ENCODE data around the gene MALRD1.
"Not testable (repeated sequence)": the region's sequence is repeated elsewhere in the genome, so short reads cannot be mapped to it uniquely, and the experiment has no call there.

MALRD1 gene

DNA sequence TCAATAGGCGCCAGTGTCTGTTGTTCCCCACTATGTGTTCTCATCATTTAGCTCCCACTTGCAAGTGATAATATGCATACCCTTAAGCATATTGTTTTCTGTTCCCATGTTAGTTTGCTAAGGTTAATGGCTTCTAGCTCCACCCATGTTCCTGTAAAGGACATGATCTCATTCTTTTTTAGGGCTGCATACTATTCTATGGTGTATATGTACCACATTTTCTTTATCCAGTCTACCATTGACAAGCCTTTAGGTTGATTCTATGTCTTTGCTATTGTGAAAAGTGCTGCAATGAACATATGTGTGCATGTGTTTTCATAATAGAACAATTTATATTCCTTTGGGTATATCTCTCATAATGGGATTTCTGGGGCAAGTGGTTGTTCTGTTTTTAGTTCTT, 689.8 kb downstream of the MALRD1 start:
- H3K4me3 ChIP-seq, result no peak overlapping the region
- H4K20me1 ChIP-seq, result no peaks in the 10 kb centered on the region
- no peak overlapping the region for H3K9ac ChIP-seq
- H3K27me3 ChIP-seq, result no peaks in the 10 kb centered on the region
- TF ChIP-seq Cebpa-rat (IDR thresholded peaks at IDR 0.05), result no peak
- peaks cover 0 to 14% (median 0%) of the 10 kb centered on the region in 11 experiments; a peak in 4 of 22 replicates for H3K9me3 ChIP-seq (replicated peaks in 1 of 11)
- H3K27ac ChIP-seq, result no peak overlapping the region
- no peaks in the 10 kb centered on the region for H3K36me3 ChIP-seq
- H3K4me2 ChIP-seq, result no peak overlapping the region
- H3K4me1 ChIP-seq, result no peaks in the 10 kb centered on the region

GRCh38 chr10:19739232-19739631, 690.6 kb downstream of the MALRD1 start:
- not testable (repeated sequence) for H3K27ac ChIP-seq, H3K4me1 ChIP-seq, H3K4me2 ChIP-seq, H4K20me1 ChIP-seq, H3K9ac ChIP-seq, H3K4me3 ChIP-seq, H3K27me3 ChIP-seq, H3K36me3 ChIP-seq
- peaks cover 0 to 14% (median 0%) of the 10 kb centered on the region in 11 experiments; a peak in 4 of 22 replicates for H3K9me3 ChIP-seq (replicated peaks in 1 of 11)

- not testable (repeated sequence) for H3K36me3 ChIP-seq; H3K9ac ChIP-seq; H4K20me1 ChIP-seq; H3K4me1 ChIP-seq; H3K4me3 ChIP-seq; H3K4me2 ChIP-seq; H3K27ac ChIP-seq; H3K27me3 ChIP-seq; H3K9me3 ChIP-seq (replicated peaks in 1 of 11)
Measured at GRCh38 chr10:19742144-19742543, 693.5 kb downstream of the MALRD1 start.

GRCh38 chr10:19745672-19746071, 697.1 kb downstream of the MALRD1 start:
- H3K36me3 ChIP-seq, result no peaks in the 10 kb centered on the region
- H3K9ac ChIP-seq, result no peak overlapping the region
- H3K4me2 ChIP-seq, result no peak overlapping the region
- H3K27ac ChIP-seq, result no peak overlapping the region
- H3K27me3 ChIP-seq, result no peaks in the 10 kb centered on the region
- H3K4me3 ChIP-seq, result no peak overlapping the region
- H4K20me1 ChIP-seq, result no peaks in the 10 kb centered on the region
- no peak for TF ChIP-seq Cebpa-rat (IDR thresholded peaks at IDR 0.05)
- H3K4me1 ChIP-seq, result peaks cover 0 to 13% (median 0%) of the 10 kb centered on the region in 10 experiments; a peak in 4 of 20 replicates
- no peaks in the 10 kb centered on the region for H3K9me3 ChIP-seq (replicated peaks in 1 of 11)

DNA sequence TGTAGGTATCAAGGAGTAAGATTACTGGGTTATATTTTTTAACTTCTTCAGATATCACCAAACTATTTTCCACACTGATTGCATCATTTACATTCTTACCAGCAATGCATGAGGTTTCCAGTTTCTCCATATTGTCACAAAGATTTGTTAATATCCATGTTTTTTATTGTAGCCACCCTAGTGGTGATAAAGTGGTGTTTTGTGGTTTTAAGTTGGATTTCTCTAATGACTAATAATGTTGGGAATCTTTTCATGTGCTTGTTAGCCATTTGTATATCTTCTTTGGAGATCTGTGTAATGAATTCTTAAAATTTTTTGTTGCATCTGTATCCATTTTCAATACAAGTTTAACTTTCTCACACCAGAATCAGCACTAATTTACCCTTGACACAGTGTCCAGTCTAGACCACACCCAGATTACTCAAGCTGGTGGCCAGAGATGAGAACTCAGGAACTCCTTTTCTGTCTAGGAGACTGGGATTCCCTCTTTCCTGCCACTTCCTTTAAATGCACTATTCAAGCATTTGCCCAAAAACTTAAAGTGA, 700.7 kb downstream of the MALRD1 start:
- Histone ChIP-seq H3K4me2 (peak overlapping the region in 2 of 11 experiments; percentile 32 to 70; a peak in 3 of 22 replicates), H3K9me3 (replicated peaks in 1 of 11) (no peaks in the 10 kb centered on the region), H4K20me1 (no peaks in the 10 kb centered on the region), H3K4me3 (no peak overlapping the region), H3K9ac (no peak overlapping the region), H3K27me3 (no peaks in the 10 kb centered on the region), H3K4me1 (peaks cover 0 to 13% (median 0%) of the 10 kb centered on the region in 10 experiments; a peak in 4 of 20 replicates), H3K27ac (no peak overlapping the region), H3K36me3 (no peaks in the 10 kb centered on the region)
- no peak for TF ChIP-seq Cebpa-rat (IDR thresholded peaks at IDR 0.05)

- peaks cover 0 to 13% (median 0%) of the 10 kb centered on the region in 10 experiments; a peak in 4 of 20 replicates for H3K4me1 ChIP-seq
- no peaks in the 10 kb centered on the region for H3K9me3 ChIP-seq (replicated peaks in 1 of 11)
- no peaks in the 10 kb centered on the region for H3K36me3 ChIP-seq
- H3K4me3 ChIP-seq, result no peak overlapping the region
- H3K27ac ChIP-seq, result no peak overlapping the region
- no peak for TF ChIP-seq Cebpa-rat (IDR thresholded peaks at IDR 0.05)
- no peaks in the 10 kb centered on the region for H4K20me1 ChIP-seq
- no peak overlapping the region for H3K9ac ChIP-seq
- H3K4me2 ChIP-seq, result no peak overlapping the region
- H3K27me3 ChIP-seq, result no peaks in the 10 kb centered on the region
Measured at GRCh38 chr10:19750972-19751371, 702.4 kb downstream of the MALRD1 start.

GRCh38 chr10:19756919-19757318, 708.3 kb downstream of the MALRD1 start:
- H3K27me3 ChIP-seq, result no peaks in the 10 kb centered on the region
- no peaks in the 10 kb centered on the region; a peak in 1 of 20 replicates for H3K4me1 ChIP-seq
- no peaks in the 10 kb centered on the region for H3K9me3 ChIP-seq (replicated peaks in 1 of 11)

DNA sequence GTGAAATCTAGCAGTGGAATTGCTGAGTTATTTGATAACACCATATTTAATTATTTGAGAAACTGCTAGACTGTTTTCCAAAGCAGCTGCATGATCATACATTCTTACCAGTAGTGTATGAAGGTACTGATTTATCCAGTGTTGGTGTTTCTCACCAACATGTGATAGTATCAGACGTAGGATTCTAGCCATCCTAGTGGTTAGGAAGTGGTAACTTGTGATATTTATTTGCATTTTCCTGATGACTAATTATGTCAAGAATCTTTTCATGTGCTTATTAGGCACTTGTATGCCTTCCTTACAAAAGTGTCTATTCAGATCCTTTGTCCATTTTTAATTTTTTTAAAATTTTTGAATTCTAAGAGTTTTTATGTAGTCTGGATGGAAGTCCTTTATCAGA, 713.4 kb downstream of the MALRD1 start:
- Histone ChIP-seq H3K27me3 (no peaks in the 10 kb centered on the region), H3K36me3 (no peaks in the 10 kb centered on the region), H3K9me3 (replicated peaks in 1 of 11) (no peaks in the 10 kb centered on the region), H3K4me1 (peaks cover 0 to 7% (median 0%) of the 10 kb centered on the region in 10 experiments; a peak in 2 of 20 replicates), H3K4me3 (no peak overlapping the region), H4K20me1 (no peaks in the 10 kb centered on the region), H3K27ac (no peak overlapping the region), H3K4me2 (0 out of 22 replicates have a peak overlapping the region, but pooled peaks of 1 of the 11 experiments have one; percentile 17), H3K9ac (no peak overlapping the region)
- no peak for TF ChIP-seq Cebpa-rat (IDR thresholded peaks at IDR 0.05)

More at GRCh38 chr10:19756919-19757318, 708.3 kb downstream of the MALRD1 start:
- no peaks in the 10 kb centered on the region for H4K20me1 ChIP-seq
- no peak overlapping the region for H3K4me2 ChIP-seq
- H3K36me3 ChIP-seq, result no peaks in the 10 kb centered on the region
- no peak for TF ChIP-seq Cebpa-rat (IDR thresholded peaks at IDR 0.05)
- no peak overlapping the region for H3K9ac ChIP-seq
- H3K27ac ChIP-seq, result no peak overlapping the region
- no peak overlapping the region for H3K4me3 ChIP-seq

- Histone ChIP-seq H3K36me3 (no peaks in the 10 kb centered on the region), H3K4me3 (no peak overlapping the region), H3K4me2 (no peak overlapping the region), H4K20me1 (no peaks in the 10 kb centered on the region), H3K27me3 (no peaks in the 10 kb centered on the region), H3K27ac (no peak overlapping the region), H3K9me3 (replicated peaks in 1 of 11) (no peaks in the 10 kb centered on the region), H3K4me1 (peaks cover 0 to 7% (median 0%) of the 10 kb centered on the region in 10 experiments; a peak in 2 of 20 replicates), H3K9ac (no peak overlapping the region)
- TF ChIP-seq Cebpa-rat (IDR thresholded peaks at IDR 0.05), result no peak
Measured at GRCh38 chr10:19764111-19764510, 715.5 kb downstream of the MALRD1 start.

DNA sequence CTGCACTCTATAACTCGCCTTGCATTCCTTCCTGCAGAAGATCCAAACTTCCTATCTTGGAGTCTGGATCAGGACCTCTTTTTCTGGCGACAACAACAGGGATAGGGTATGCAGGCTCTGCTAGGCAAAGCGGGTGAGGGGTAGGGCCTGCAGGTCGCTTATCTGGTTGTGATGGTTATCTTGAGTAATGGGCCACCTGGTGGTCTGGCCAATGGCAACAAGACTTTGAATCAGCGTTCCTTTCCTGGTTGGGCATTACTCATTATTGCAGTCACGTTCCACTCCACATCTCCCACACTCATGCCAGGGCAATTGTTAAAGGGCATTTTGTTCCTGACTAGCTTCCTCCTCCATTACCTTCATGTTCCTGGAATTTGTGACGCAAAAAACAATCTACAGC, 719.3 kb downstream of the MALRD1 start:
- Histone ChIP-seq H3K27ac (no peak overlapping the region), H3K27me3 (no peaks in the 10 kb centered on the region), H3K4me3 (no peak overlapping the region), H3K9me3 (replicated peaks in 1 of 11) (no peaks in the 10 kb centered on the region), H3K36me3 (no peaks in the 10 kb centered on the region), H3K4me1 (peaks cover 0 to 3% (median 0%) of the 10 kb centered on the region in 10 experiments; a peak in 4 of 20 replicates), H4K20me1 (no peaks in the 10 kb centered on the region), H3K4me2 (no peak overlapping the region), H3K9ac (no peak overlapping the region)
- no peak for TF ChIP-seq Cebpa-rat (IDR thresholded peaks at IDR 0.05)

- not testable (repeated sequence) for H3K36me3 ChIP-seq; H3K4me2 ChIP-seq; H3K27ac ChIP-seq; H4K20me1 ChIP-seq; H3K9me3 ChIP-seq (replicated peaks in 1 of 11); H3K27me3 ChIP-seq; H3K4me3 ChIP-seq; H3K9ac ChIP-seq
- peaks cover 0 to 23% (median 3%) of the 10 kb centered on the region in 10 experiments; a peak in 11 of 20 replicates for H3K4me1 ChIP-seq
Measured at GRCh38 chr10:19769826-19770225, 721.2 kb downstream of the MALRD1 start.

Measured in BLaER1 treated with 17β-estradiol and CSF1 and Interleukin-3, amounts not matched to agents 10 nM and 100 nM (cell line).